GM18505 (cell line): ENCODE results near the gene GMDS.

Experiments used
- ATAC-seq: cut with Tn5 transposase; IDR thresholded peaks from one replicate; pipeline ENCODE4 v1.9.1; 2021; ENCODE audit not compliant: unreplicated experiment
- POLR2A ChIP-seq: IDR thresholded peaks from 4 replicates; pipeline ENCODE4 v1.6.1; 2011; ENCODE audit warnings: borderline replicate concordance; ENCODE audit not compliant: insufficient read depth, insufficient read length; ENCODE audit errors: extremely low read depth

GMDS gene

GRCh38 chr6:2042956-2043648, 202.3 kb downstream of the GMDS start:
- ATAC-seq: no peak
- TF ChIP-seq POLR2A: no peak

- no peak for ATAC-seq
Measured at GRCh38 chr6:2038092-2038491, 207.3 kb downstream of the GMDS start.

GRCh38 chr6:2037237-2037926, 208.0 kb downstream of the GMDS start:
- ATAC-seq: no peak
- no peak for TF ChIP-seq POLR2A

More at GRCh38 chr6:2038092-2038491, 207.3 kb downstream of the GMDS start:
- TF ChIP-seq POLR2A: no peak

GRCh38 chr6:2036710-2037023, 208.7 kb downstream of the GMDS start:
- TF ChIP-seq POLR2A: no peak
- no peak for ATAC-seq

GRCh38 chr6:2035826-2036709, 209.3 kb downstream of the GMDS start:
- ATAC-seq: no peak
- TF ChIP-seq POLR2A: no peak

- ATAC-seq: no peak
Measured at GRCh38 chr6:2035046-2035445, 210.4 kb downstream of the GMDS start.

GRCh38 chr6:2034256-2034655, 211.1 kb downstream of the GMDS start:
- no peak for TF ChIP-seq POLR2A
- ATAC-seq: no peak

More at GRCh38 chr6:2035046-2035445, 210.4 kb downstream of the GMDS start:
- no peak for TF ChIP-seq POLR2A

GRCh38 chr6:2033544-2033943, 211.9 kb downstream of the GMDS start:
- no peak for TF ChIP-seq POLR2A
- no peak for ATAC-seq

- TF ChIP-seq POLR2A: no peak
- no peak for ATAC-seq
Measured at GRCh38 chr6:2030682-2031244, 214.6 kb downstream of the GMDS start.

GRCh38 chr6:2029952-2030351, 215.5 kb downstream of the GMDS start:
- no peak for ATAC-seq

GRCh38 chr6:2029130-2029794, 216.1 kb downstream of the GMDS start:
- no peak for TF ChIP-seq POLR2A

More at GRCh38 chr6:2029952-2030351, 215.5 kb downstream of the GMDS start:
- no peak for TF ChIP-seq POLR2A

GRCh38 chr6:2028457-2029038, 216.9 kb downstream of the GMDS start:
- peak; percentile 64 for ATAC-seq
- no peak for TF ChIP-seq POLR2A

More at GRCh38 chr6:2029130-2029794, 216.1 kb downstream of the GMDS start:
- ATAC-seq: no peak
